ENCODE results near the gene DMWD.

DMWD gene

GRCh38 chr19:45784096-45784495 is 8.5 kb downstream of the DMWD start:
- H3K27ac Mint-ChIP-seq: no peak overlapping the region
- no peaks in the 10 kb centered on the region for H3K9me3 Mint-ChIP-seq (ENCODE audit: low read depth)
- peaks cover 8% of the 10 kb centered on the region for H3K4me1 Mint-ChIP-seq (ENCODE audit: low read depth)
- H3K27me3 Mint-ChIP-seq: peaks cover 15% of the 10 kb centered on the region
- H3K4me3 Mint-ChIP-seq: no peak overlapping the region
- H3K36me3 Mint-ChIP-seq: peaks cover 15% of the 10 kb centered on the region

GRCh38 chr19:45782820-45783785 is 9.5 kb downstream of the DMWD start:
- no peak overlapping the region for H3K27ac Mint-ChIP-seq
- H3K4me3 Mint-ChIP-seq: no peak overlapping the region
- H3K9me3 Mint-ChIP-seq (ENCODE audit: low read depth): no peaks in the 10 kb centered on the region
- H3K27me3 Mint-ChIP-seq: peaks cover 12% of the 10 kb centered on the region
- peaks cover 9% of the 10 kb centered on the region for H3K36me3 Mint-ChIP-seq
- H3K4me1 Mint-ChIP-seq (ENCODE audit: low read depth): peaks cover 16% of the 10 kb centered on the region

- H3K27me3 Mint-ChIP-seq: peaks cover 10% of the 10 kb centered on the region
- H3K9me3 Mint-ChIP-seq (ENCODE audit: low read depth): no peaks in the 10 kb centered on the region
- H3K4me3 Mint-ChIP-seq: no peak within 1 kb of the TSS
- H3K36me3 Mint-ChIP-seq: peaks cover 7% of the 10 kb centered on the region
- H3K27ac Mint-ChIP-seq: no peak within 1 kb of the TSS
- H3K4me1 Mint-ChIP-seq (ENCODE audit: low read depth): peaks cover 16% of the 10 kb centered on the region
Measured at GRCh38 chr19:45782162-45782691, 10.4 kb downstream of the DMWD start, which contains the start of gene DMPK. Gene DMPK (minus strand): TSS chr19:45782490. CDS start chr19:45782352, 138 bp downstream.

- Mint-ChIP-seq H3K27ac (no peak overlapping the region), H3K27me3 (peaks cover 10% of the 10 kb centered on the region), H3K36me3 (peaks cover 6% of the 10 kb centered on the region), H3K4me3 (no peak overlapping the region), H3K9me3 (ENCODE audit: low read depth) (no peaks in the 10 kb centered on the region), H3K4me1 (ENCODE audit: low read depth) (peaks cover 16% of the 10 kb centered on the region)
Measured at GRCh38 chr19:45781214-45782161, 11.2 kb downstream of the DMWD start.

- Mint-ChIP-seq H3K9me3 (ENCODE audit: low read depth) (no peaks in the 10 kb centered on the region), H3K36me3 (peaks cover 4% of the 10 kb centered on the region), H3K27me3 (peaks cover 10% of the 10 kb centered on the region), H3K27ac (no peak overlapping the region), H3K4me3 (no peak overlapping the region), H3K4me1 (ENCODE audit: low read depth) (peaks cover 16% of the 10 kb centered on the region)
Measured at GRCh38 chr19:45780448-45781213, 12.0 kb downstream of the DMWD start.

GRCh38 chr19:45780146-45780447 is 12.5 kb downstream of the DMWD start:
- H3K4me3 Mint-ChIP-seq: no peak overlapping the region
- H3K9me3 Mint-ChIP-seq (ENCODE audit: low read depth): no peaks in the 10 kb centered on the region
- H3K4me1 Mint-ChIP-seq (ENCODE audit: low read depth): peaks cover 16% of the 10 kb centered on the region
- peaks cover 10% of the 10 kb centered on the region for H3K27me3 Mint-ChIP-seq
- no peak overlapping the region for H3K27ac Mint-ChIP-seq
- peaks cover 4% of the 10 kb centered on the region for H3K36me3 Mint-ChIP-seq

- H3K27ac Mint-ChIP-seq: no peak overlapping the region
- H3K9me3 Mint-ChIP-seq (ENCODE audit: low read depth): no peaks in the 10 kb centered on the region
- H3K36me3 Mint-ChIP-seq: peaks cover 4% of the 10 kb centered on the region
- H3K4me3 Mint-ChIP-seq: peak overlapping the region; percentile 82
- peaks cover 9% of the 10 kb centered on the region for H3K27me3 Mint-ChIP-seq
- H3K4me1 Mint-ChIP-seq (ENCODE audit: low read depth): peaks cover 16% of the 10 kb centered on the region
Measured at GRCh38 chr19:45779231-45780145, 13.2 kb downstream of the DMWD start.

- H3K27me3 Mint-ChIP-seq: peaks cover 9% of the 10 kb centered on the region
- H3K36me3 Mint-ChIP-seq: peaks cover 4% of the 10 kb centered on the region
- no peak overlapping the region for H3K4me3 Mint-ChIP-seq
Measured at GRCh38 chr19:45778010-45778661, 14.5 kb downstream of the DMWD start.

GRCh38 chr19:45777395-45777961 is 15.2 kb downstream of the DMWD start:
- Mint-ChIP-seq H3K36me3 (peaks cover 4% of the 10 kb centered on the region), H3K9me3 (ENCODE audit: low read depth) (no peaks in the 10 kb centered on the region), H3K4me1 (ENCODE audit: low read depth) (peaks cover 16% of the 10 kb centered on the region), H3K4me3 (no peak overlapping the region), H3K27me3 (peaks cover 9% of the 10 kb centered on the region), H3K27ac (no peak overlapping the region)

More at GRCh38 chr19:45778010-45778661, 14.5 kb downstream of the DMWD start:
- no peaks in the 10 kb centered on the region for H3K9me3 Mint-ChIP-seq (ENCODE audit: low read depth)
- H3K27ac Mint-ChIP-seq: no peak overlapping the region
- peaks cover 16% of the 10 kb centered on the region for H3K4me1 Mint-ChIP-seq (ENCODE audit: low read depth)

- H3K27me3 Mint-ChIP-seq: peaks cover 6% of the 10 kb centered on the region
- H3K36me3 Mint-ChIP-seq: peaks cover 4% of the 10 kb centered on the region
- H3K9me3 Mint-ChIP-seq (ENCODE audit: low read depth): no peaks in the 10 kb centered on the region
- no peak overlapping the region for H3K4me3 Mint-ChIP-seq
- H3K27ac Mint-ChIP-seq: no peak overlapping the region
- peaks cover 16% of the 10 kb centered on the region for H3K4me1 Mint-ChIP-seq (ENCODE audit: low read depth)
Measured at GRCh38 chr19:45774765-45775164, 17.9 kb downstream of the DMWD start.

GRCh38 chr19:45773384-45773783 is 19.3 kb downstream of the DMWD start:
- Mint-ChIP-seq H3K4me1 (ENCODE audit: low read depth) (peaks cover 6% of the 10 kb centered on the region), H3K4me3 (no peak overlapping the region), H3K36me3 (peaks cover 2% of the 10 kb centered on the region), H3K27me3 (no peaks in the 10 kb centered on the region), H3K27ac (no peak overlapping the region), H3K9me3 (ENCODE audit: low read depth) (no peaks in the 10 kb centered on the region)

GRCh38 chr19:45772912-45773311 is 19.7 kb downstream of the DMWD start:
- Mint-ChIP-seq H3K27me3 (no peaks in the 10 kb centered on the region), H3K36me3 (peaks cover 2% of the 10 kb centered on the region), H3K9me3 (ENCODE audit: low read depth) (no peaks in the 10 kb centered on the region), H3K27ac (no peak overlapping the region), H3K4me1 (ENCODE audit: low read depth) (peaks cover 6% of the 10 kb centered on the region), H3K4me3 (no peak overlapping the region)
